Measurements from ENCODE around the gene MEPCE.
A peak's percentile ranks its signal among the peaks of the same experiment; 100 is the strongest.

MEPCE gene

GRCh38 chr7:100407285-100408180 lies 22.1 kb upstream of the MEPCE start:
- no peak for DNase-seq (ENCODE audit: low read depth)

DNA sequence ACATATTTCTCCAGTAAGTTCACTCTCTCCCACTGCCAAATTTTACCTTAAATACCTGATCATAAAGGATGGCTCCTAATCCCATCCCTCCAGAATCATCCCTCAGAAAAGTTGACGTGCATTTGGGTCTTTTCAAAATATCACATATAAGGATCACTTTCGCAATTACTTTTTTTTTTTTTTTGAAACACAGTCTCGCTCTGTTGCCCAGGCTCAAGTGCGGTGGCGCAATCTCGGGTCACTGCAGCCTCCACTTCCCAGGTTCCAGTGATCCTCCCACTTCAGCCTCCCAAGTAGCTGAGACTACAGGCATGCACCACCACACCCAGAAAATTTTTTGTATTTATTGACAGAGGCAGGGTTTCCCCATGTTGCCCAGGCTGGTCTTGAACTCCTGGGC lies 18.5 kb upstream of the MEPCE start:
- no peak for DNase-seq (ENCODE audit: low read depth)

- DNase-seq (ENCODE audit: low read depth) = no peak
These were observed 16.3 kb upstream of the MEPCE start for GRCh38 chr7:100413346-100413745.

- no peak for DNase-seq (ENCODE audit: low read depth)
These were observed 15.7 kb upstream of the MEPCE start for GRCh38 chr7:100413889-100414288.

DNA sequence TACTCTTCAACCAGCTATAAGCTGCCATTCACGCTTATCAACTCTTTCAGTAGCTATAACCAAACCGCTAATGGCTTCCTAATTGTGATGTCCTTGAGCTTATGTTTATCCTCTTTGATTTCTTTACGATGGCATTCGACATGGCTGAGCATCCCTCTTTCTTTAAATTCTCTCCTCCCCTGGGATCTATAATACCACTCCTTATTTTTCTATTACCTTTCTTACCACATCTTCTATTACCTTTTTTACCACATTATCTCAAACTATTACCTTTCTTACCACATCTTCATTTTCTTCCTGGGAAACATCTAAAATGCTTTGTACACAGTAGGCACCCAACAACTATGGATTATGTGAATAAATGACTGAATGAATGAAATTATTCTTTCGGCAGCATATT lies 14.2 kb upstream of the MEPCE start:
- no peak for DNase-seq (ENCODE audit: low read depth)

- no peak for DNase-seq (ENCODE audit: low read depth)
These were observed 10.5 kb upstream of the MEPCE start for GRCh38 chr7:100418930-100419659.

DNA sequence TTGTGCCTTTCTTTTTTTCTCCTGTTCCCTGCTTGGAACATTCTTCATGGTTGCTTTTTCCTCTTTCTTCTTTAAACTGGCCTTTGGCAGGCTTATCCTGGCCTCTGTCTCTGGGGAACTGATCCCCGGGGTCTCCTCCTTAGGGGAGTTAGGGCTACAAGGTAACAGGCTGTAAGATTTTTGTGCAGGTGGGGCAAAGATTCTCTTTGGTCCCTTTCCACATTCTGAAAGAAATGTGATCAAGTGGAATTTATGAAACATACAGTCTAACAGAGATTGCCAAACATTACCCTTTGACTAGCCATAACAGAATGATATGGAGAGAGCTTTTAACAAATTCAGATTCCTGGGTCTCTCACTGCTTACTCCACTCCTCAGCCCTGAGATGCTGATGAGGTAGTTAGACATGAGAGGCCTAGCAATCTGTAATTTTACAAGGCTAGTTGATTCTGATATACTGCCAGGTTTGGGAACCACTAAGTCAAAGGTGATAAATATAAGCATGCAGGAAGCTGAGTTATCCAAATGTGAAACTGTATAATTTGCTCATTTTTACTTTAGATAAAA lies 9.9 kb upstream of the MEPCE start:
- DNase-seq (ENCODE audit: low read depth) = no peak

DNA sequence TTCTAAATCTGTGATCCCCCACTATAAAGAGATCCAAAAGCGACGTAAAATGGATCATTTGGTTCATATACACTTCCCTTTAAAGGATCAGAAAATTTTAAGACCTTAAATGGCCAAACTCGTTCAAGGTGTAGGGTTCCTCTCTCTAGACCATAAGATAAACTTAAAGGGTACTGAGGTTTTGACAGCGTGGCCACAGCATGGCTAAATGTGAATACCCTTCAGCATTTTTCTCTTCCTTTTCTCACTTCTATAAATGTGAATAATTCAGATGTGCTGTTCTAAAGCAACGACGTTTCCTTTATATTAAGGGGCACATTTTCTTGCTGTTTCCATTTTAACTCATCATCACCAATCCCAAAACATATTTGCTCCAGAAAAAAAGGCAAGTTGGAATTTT lies 6.3 kb upstream of the MEPCE start:
- DNase-seq (ENCODE audit: low read depth) = no peak

- DNase-seq (ENCODE audit: low read depth) = no peak
These were observed 4.3 kb upstream of the MEPCE start for GRCh38 chr7:100425347-100425746.

GRCh38 chr7:100426516-100426915 lies 3.1 kb upstream of the MEPCE start:
- no peak for DNase-seq (ENCODE audit: low read depth)

DNA sequence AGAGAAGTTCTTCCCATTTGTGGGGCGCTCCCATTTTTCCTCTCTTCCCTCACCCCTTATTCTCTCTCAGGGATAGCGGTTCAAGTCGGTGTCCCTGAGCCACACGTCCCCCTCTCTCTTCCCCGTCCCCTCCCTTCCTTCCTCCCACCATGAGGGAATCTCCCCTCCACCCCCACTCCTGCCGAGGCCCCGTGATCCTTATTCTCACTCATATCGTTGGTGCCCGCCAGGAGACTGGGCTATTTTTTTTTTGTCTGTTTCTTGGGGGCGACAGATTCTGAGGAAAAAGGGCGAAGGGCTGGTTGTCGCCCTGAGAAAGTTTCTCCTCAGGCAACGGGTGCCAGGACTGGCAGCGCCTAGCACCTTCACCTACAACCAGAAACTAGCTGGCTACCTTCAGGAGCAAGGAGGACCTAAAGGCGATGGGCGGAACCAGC lies 1.9 kb upstream of the MEPCE start:
- DNase-seq (ENCODE audit: low read depth) = no peak

- DNase-seq (ENCODE audit: low read depth) = peak; percentile 93
These were observed 1.2 kb upstream of the MEPCE start, which contains the start of gene ZCWPW1 for GRCh38 chr7:100428199-100428966. TSS of gene ZCWPW1 (minus strand) at chr7:100428703. CDS start at chr7:100420649, 8,054 bp downstream.

DNA sequence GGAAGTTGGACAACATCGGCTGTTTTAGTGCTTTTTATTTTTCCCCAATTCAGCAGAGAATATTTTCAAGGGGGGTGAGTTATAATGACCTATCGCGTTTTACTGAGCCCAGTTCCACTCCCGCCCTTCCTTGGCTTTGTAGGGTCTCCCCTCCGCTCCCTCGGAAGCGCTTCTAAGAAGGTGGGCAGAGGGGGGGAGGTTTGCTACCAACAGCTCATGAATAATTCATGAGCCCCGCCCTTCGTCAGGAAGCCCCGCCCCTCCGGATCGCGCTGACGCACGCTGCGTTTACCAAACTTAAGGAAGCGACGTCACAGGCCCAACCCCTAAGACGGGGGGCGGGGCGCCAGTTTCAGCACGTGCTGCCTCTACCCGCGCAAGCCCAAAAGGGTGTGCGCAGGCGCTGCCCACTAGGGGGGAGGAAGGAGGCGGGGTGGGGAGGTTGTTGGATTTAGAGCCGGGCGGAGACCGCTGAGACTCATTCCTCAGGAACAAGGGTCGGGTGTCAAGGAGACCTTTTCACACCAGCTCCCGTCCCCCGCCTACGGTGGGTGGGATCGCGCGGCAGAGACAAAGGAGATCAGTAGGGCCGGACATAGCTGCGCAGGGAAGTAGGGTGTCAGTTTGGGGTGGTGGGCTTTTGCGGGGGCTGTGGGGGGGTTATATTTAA lies 529 bp upstream of the MEPCE start:
- peak; percentile 100 for DNase-seq (ENCODE audit: low read depth)

DNA sequence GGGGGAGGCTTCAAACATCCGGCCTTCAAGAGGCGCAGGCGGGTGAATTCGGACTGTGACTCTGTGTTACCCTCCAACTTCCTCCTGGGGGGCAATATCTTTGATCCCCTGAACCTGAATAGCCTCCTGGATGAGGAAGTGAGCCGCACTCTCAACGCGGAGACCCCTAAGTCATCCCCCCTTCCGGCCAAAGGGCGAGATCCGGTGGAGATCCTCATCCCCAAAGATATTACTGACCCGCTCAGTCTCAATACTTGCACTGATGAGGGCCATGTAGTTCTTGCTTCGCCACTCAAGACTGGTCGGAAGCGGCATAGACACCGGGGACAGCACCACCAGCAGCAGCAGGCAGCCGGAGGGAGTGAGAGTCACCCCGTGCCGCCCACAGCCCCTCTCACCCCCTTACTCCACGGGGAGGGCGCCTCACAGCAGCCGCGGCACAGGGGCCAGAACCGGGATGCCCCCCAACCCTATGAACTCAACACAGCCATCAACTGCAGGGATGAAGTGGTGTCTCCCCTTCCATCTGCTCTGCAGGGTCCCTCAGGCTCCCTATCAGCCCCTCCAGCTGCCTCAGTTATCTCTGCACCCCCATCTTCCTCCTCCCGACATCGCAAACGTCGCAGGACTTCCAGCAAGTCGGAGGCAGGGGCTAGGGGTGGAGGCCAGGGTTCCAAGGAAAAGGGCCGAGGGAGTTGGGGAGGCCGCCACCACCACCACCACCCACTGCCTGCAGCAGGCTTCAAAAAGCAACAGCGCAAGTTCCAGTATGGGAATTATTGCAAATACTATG lies 1.1 kb downstream of the MEPCE start:
- no peak for DNase-seq (ENCODE audit: low read depth)

DNA sequence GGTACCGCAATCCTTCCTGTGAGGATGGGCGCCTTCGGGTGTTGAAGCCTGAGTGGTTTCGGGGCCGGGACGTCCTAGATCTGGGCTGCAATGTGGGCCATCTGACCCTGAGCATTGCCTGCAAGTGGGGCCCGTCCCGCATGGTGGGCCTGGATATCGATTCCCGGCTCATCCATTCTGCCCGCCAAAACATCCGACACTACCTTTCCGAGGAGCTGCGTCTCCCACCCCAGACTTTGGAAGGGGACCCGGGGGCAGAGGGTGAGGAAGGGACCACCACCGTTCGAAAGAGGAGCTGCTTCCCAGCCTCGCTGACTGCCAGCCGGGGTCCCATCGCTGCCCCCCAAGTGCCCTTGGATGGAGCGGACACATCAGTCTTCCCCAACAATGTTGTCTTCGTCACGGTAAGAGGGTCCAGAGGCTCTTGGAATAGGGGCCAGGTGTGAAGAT lies 1.7 kb downstream of the MEPCE start:
- DNase-seq (ENCODE audit: low read depth) = no peak

- no peak for DNase-seq (ENCODE audit: low read depth)
These were observed 2.4 kb downstream of the MEPCE start for GRCh38 chr7:100432053-100432452.

DNA sequence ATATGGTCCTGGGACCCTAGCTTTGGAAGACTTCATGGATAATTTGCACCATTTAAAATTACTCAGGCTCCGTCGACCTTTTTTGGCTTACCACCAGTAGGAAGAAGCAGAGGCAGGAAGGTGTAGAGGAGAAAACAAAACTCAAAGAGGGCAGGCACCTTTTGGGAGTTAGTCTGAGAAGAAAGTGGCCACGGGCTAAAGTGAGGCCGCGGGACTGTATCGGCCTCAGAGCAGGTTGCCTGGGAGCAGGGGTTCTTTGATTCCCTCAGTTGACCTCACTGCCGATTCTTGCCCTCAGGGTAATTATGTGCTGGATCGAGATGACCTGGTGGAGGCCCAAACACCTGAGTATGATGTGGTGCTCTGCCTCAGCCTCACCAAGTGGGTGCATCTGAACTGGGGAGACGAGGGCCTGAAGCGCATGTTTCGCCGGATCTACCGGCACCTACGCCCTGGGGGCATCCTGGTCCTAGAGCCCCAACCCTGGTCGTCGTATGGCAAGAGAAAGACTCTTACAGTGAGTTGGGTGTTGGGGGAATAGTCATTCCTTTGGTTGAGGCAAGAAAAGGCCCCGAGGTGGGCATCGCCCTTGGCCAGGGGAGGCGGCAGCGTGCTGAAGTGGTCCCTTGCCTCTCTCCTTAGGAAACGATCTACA lies 3.1 kb downstream of the MEPCE start:
- no peak for DNase-seq (ENCODE audit: low read depth)

- no peak for DNase-seq (ENCODE audit: low read depth)
These were observed 3.6 kb downstream of the MEPCE start for GRCh38 chr7:100433276-100433591.

DNA sequence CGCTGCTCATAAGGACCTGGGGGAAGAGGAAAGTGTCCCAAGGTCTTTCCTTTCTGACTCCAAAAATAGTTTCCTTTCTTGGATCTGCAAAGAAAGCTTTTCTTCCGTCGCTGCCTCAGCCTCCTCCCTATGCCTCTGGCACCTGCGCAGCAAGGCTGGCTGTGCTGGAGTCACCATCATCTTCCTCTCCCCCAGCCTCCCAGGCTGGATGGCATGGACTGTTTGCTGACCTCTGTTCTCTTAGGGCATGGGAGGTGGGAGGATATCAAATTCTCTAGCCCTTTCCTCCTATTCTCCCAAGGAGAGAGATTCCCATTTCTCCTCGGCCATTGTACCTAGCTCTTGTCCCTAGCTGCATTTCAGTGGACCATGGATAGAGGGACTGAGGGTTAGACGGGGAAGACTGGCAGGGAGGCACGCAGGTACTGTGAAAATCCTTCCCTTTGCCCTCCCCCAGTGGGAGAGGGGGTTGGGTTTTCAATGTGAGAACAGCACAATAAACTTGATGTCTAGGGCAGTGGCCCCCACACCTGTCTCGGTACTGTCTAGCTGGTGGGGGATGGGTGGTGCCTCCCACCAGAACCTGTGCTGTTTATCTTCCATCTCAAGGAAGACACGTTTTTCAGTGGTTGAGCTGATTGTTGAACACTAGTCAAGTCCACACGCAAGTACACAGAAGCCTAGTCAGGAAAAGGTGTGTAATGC lies 4.1 kb downstream of the MEPCE start:
- no peak for DNase-seq (ENCODE audit: low read depth)
